ENCODE measurements around the gene BSN.

GRCh38 chr3:49705390-49705960 lies 151.2 kb downstream of the BSN start:
- TF ChIP-seq CTCF (IDR thresholded peaks at IDR 0.05) (no peak), POLR2A (IDR thresholded peaks at IDR 0.05) (no peak)
